COLO668 (cell line): ENCODE measurements around the gene PTPRN2.

Experiments
- DNase-seq: peaks from one replicate; lab custom pipeline; 2025; ENCODE audit not compliant: unreplicated experiment; lab: John Stamatoyannopoulos, UW

The PTPRN2 gene

DNA sequence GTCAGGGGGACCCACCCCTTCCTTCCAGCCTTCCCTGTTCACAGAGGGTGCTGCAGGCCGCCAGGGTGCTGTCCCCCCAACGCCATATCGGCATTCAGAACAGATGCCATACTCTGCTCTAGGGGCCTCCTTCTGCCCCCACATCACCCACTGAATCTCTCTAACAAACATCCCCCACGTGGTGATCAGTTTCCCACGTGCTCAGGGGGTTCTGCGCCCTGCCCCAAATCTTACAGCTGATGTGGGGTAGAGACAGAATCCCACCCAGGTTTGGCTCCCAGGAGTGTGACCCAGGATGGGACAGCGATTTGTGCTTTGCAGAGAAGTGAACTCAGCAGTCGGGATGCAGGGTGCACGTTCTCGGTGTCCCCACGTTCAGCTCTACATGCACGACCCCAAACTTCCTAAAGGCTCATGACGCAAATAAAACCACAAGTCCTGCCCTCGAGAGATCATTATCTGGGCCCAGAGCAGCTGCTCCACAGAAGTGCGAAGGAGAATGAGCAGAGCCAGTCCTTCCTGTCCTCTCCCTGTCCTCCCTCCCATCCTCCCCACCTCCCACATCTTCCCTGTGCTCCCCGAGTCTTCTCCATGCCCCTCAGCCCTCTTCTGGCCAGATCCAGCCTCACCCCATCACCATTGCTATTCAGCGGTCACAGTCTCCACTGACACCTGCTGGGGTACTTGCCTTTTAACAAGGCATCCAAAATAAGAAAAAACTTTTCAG is 827.5 kb downstream of the PTPRN2 start:
- DNase-seq = no peak

DNA sequence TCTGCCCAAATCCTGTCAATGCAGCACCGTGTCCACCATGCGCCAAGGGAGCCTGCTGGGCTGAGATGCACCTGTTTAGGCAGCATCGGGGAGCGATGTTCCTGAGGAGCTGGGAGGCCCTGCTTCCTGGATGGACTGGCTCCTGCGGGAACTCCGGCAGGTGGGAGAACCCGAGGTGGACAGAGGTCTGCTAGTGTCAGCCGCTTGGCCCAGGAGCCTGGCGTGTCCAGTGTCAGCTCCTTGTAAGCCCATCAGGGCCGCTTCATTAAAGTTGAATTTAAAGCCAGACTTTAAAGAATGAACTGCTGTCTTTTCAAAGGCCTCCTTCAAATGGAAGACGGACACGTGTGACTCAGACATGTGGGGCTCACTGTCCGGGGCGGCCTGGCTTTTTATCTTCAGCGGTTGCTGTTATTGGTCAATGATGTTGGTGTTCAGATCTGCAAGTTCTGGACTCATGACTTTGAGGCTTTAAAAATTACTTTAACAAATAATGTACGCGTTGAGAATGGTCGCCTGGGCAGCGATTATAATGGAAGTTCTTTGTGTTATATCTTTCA is 828.3 kb downstream of the PTPRN2 start:
- no peak for DNase-seq

DNA sequence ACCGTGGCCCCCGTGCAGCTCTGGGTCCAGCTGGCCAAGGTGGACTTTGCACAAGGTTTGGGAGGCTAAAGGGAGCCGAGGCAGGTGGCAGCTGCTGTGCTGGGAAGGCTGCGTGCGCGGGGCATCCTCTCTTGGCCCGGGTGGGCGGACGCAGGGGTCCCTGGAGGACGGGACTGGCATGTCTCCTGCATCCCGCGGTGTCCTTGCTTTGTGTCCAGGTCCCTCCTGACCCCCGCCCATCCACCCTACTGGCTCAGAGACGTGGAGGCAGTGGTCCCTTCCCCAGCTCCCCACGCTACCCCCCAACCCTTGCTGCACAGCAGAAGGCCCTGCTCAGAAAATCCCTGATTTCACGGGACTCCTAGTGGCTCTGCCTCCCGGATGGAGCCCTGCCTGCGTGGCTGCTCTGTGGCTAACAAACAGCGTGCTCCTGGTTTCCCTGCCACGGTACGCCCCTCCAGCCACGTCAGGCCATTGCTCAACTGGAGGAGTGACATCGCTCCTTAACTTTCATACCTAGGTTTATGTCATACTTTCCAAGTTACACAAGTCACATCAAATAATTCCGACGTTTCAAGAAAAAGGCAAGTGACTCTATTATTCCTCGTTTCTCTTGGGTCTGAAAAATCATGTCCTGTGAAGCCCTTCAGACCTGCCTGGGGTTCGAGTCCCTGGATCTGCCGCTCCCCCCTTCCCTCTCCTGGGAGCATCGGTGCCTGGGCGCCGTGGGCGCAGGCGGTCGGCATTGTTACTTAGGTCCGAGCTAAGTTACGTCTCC is 829.0 kb downstream of the PTPRN2 start:
- DNase-seq = no peak

DNA sequence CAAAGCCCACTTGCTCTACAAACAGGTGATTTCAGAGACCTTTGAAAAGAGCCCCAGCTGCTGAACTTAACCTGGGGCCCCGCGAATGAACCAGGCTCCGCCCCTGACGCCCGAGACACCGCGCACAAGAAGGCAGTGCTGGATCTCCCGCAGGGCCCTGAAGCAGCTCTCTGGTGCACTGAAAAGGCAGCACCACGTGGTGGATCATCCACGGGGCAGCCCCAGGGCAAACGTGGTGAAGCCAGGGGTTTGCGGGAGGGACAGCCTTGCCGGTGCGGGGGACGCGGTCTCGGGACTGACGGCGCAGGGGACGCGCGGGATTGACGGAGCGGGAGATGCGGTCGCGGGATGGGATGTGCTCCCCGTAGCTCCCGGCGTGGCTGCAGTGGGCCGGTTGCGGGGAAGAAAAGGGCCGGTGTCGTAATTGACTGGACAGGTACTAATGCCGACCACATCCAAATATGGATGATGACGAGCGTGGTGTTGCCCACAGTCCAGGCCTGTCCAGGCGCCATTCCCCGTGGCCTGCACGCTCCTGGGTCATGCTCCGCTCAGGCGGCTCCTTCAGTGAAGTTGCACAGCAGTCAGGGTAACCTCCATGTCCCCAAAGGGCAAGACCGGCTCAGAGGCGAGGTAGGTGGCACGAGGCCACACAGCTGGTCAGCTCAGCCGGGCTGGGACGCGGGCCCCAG is 829.7 kb downstream of the PTPRN2 start:
- DNase-seq = no peak

DNA sequence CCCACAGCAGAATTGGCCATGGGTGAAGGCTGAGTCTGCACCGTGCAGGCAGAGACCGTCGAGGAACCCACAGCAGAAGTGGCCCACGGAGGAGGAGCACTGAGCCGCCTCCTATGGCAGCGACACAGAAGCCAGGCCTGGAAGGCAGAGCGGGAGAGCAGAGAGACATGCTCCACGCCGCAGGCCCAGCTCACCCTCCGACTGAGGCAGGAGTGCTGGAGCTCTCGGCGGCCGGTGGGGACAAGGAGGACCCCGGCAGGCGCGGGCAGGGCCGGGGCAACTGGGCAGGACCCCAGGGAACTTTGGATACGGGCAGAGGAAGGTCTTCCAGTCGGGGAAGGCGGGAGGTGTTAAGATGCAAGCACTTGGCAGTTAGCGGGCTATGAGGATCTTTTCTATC is 830.4 kb downstream of the PTPRN2 start:
- DNase-seq = no peak

GRCh38 chr7:157755741-157756140 is 831.9 kb downstream of the PTPRN2 start:
- no peak for DNase-seq

- DNase-seq = no peak
Measured at GRCh38 chr7:157754416-157754790, 833.2 kb downstream of the PTPRN2 start.

GRCh38 chr7:157753713-157754415 is 833.8 kb downstream of the PTPRN2 start:
- DNase-seq = no peak

GRCh38 chr7:157752832-157753291 is 834.8 kb downstream of the PTPRN2 start:
- no peak for DNase-seq

- no peak for DNase-seq
Measured at GRCh38 chr7:157751951-157752673, 835.5 kb downstream of the PTPRN2 start.

- DNase-seq = no peak
Measured at GRCh38 chr7:157751406-157751805, 836.2 kb downstream of the PTPRN2 start.

- no peak for DNase-seq
Measured at GRCh38 chr7:157750291-157750690, 837.3 kb downstream of the PTPRN2 start.

DNA sequence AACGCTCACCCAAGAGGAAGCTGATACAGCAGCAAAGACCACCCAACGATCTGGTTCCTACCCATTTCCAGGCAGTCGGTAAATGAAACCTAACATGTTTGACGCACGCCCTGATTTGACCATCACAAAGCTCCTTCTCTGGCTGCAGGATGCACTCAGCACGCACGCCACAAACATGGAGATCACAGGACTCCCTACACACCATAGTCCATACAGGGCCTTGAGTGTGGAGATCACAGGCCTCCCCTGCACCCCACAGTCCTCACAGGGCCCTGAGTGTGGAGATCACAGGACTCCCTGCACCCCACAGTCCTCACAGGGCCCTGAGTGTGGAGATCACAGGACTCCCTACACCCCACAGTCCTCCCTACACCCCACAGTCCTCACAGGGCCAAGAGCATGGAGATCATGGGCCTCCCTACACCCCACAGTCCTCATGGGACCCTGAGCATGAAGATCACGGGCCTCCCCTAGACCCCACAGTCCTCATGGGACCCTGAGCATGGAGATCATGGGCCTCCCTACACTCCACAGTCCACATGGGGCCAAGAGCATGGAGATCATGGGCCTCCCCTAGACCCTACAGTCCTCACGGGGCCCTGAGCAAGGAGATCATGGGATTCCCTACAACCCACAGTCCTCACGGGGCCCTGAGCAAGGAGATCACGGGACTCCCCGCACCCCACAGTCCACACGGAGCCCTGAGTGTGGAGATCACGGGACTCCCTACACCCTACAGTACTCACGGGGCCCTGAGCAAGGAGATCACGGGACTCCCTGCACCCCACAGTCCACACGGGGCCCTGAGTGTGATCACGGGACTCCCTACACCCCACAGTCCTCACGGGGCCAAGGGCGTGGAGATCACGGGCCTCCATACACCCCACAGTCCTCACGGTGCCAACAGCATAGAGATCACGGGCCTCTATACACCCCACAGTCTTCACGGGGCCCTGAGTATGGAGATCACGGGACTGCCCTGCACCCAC is 841.6 kb downstream of the PTPRN2 start:
- no peak for DNase-seq

DNA sequence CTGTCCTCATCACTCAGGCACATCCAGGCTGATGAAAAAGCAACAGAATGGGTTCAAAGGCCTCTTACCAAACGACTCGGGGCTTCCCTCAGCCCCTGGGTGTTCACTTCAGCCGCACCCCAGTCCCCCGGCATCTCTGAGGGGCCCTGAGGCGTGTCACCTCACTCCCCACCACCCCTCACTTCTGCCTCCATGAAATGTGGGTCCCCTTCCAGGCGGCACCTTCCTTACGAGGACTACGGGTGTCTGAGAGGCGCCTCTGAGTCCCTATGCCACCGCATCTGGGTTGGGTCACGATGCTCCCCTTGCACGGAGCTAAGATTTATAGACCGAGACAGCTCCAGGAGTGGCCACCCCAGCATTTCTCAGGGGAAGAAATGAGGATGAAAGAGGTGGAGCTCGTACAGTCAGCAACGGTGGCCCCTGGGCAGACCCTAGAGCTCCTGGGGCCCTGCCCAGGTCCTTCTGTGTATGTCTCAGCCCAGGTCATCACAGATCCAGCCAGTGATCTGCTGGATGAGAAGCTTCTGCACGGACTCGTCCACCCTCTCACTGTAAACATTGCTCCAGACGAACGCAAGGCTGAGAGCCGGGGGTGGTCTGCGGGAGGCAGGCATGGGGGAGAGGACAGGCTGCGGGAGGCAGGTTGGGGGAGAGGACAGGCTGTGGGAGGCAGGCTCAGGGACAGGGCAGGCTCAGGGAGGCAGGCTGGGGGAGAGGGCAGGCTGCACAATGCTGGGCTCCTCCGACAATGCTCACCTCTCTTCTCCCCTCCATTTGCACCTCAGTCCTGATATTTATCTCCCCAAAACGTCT is 842.6 kb downstream of the PTPRN2 start:
- DNase-seq = no peak

GRCh38 chr7:157743781-157744525 is 843.7 kb downstream of the PTPRN2 start:
- DNase-seq = no peak

DNA sequence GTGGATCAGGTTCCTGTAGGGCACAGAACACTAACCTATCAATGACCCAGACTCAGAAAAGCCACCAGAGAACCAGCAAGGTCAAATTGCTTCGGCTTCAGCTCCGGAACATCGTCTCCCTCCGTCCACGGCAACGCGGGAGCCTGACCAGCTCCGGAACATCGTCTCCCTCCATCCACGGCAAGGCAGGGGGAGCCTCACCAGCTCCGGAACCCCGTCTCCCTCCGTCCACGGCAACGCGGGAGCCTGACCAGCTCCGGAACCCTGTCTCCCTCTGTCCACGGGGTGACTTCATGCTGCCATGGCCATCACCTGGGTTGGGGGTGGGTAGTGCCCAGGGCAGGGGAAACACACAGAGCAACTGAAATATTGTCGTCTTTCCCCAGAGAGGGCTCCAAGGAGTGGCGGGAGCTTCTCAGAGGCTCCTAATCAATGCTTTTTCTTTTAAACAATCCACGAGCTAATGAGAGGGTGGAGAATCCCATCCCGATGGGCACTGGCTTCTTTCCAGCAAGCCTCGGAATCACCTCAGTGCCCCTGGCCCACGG is 847.3 kb downstream of the PTPRN2 start:
- no peak for DNase-seq

GRCh38 chr7:157739650-157740049 is 848.0 kb downstream of the PTPRN2 start:
- DNase-seq = no peak
